H1 (cell line): ENCODE results near the gene FGFRL1.

ENCODE experiments used
- CTCF ChIP-seq, 3 experiments: IDR thresholded peaks; 1 replicate in 2 of 3; 2 replicates in 1 of 3; pipeline versions ENCODE4 v1.5.1 to v1.6.1; 2011; ENCODE audit warnings: low read length in 3 of 3, mild to moderate bottlenecking in 3 of 3, inconsistent platforms in 2 of 3, low read depth in 1 of 3, moderate library complexity in 1 of 3; ENCODE audit not compliant: insufficient read depth in 1 of 3; ENCODE audit errors: control extremely low read depth in 1 of 3
- HDAC6 ChIP-seq: IDR thresholded peaks from one replicate; pipeline ENCODE4 v1.7.1; 2012; ENCODE audit warnings: low read depth, mild to moderate bottlenecking, inconsistent platforms, low read length, moderate library complexity
- JUN ChIP-seq: IDR thresholded peaks from 2 replicates; pipeline ENCODE4 v1.6.1; 2011; ENCODE audit warnings: low read depth, mild to moderate bottlenecking, improper control_type of control experiment, low read length
- RFX5 ChIP-seq: IDR thresholded peaks from 2 replicates; pipeline ENCODE4 v1.6.1; 2011; ENCODE audit warnings: low read depth, low read length, improper control_type of control experiment, borderline replicate concordance

GRCh38 chr4:1035510-1035909, 24.1 kb downstream of the FGFRL1 start:
- TF ChIP-seq RFX5 (no peak), JUN (no peak), CTCF (IDR thresholded peaks at IDR 0.05; ENCODE audit: control extremely low read depth in 1 of 3, insufficient read depth in 1 of 3, low read depth in 1 of 3, low read length in 3 of 3) (no peak), HDAC6 (no peak)
